HepG2 (cell line): Measurements from ENCODE around the gene ABCB6. TPM values are rescaled to one million over a fixed set of nuclear protein-coding genes. Genes with fewer than 3 reads are reported as not detected.

ENCODE experiments used
- AGO1 ChIP-seq: fragments of 200-400 bp; formaldehyde crosslinking; IDR thresholded peaks from 2 replicates; pipeline ENCODE4 v1.6.1; 2017; ENCODE audit warnings: mild to moderate bottlenecking, low read depth, low read length, moderate library complexity; ENCODE audit not compliant: poor library complexity, severe bottlenecking
- ARID4A ChIP-seq: sonication (generic); formaldehyde crosslinking; IDR thresholded peaks from 2 replicates; pipeline ENCODE4 v1.5.0; 2020; ENCODE audit warnings: mild to moderate bottlenecking, missing genetic modification reagents, borderline replicate concordance
- BRD4 ChIP-seq: sonication (generic); formaldehyde crosslinking; IDR thresholded peaks from 2 replicates; pipeline ENCODE4 v1.4.0; 2020; ENCODE audit warnings: missing genetic modification reagents
- DR1 ChIP-seq: sonication (generic); formaldehyde crosslinking; IDR thresholded peaks from 2 replicates; pipeline ENCODE4 v1.8.0; 2021; ENCODE audit warnings: mild to moderate bottlenecking, missing genetic modification reagents, inconsistent platforms
- ERF ChIP-seq: IDR thresholded peaks from 2 replicates; pipeline ENCODE4 v1.6.1; 2018; ENCODE audit warnings: missing biosample characterization, missing genetic modification reagents
- ESRRA ChIP-seq: sonication (generic); formaldehyde crosslinking; IDR thresholded peaks from 2 replicates; pipeline ENCODE4 v1.5.1; 2020; ENCODE audit warnings: mild to moderate bottlenecking, low read depth, missing genetic modification reagents
- FOXK2 ChIP-seq: fragments of 450-650 bp; IDR thresholded peaks from 2 replicates; pipeline ENCODE4 v1.6.1; 2016
- HMGXB3 ChIP-seq: sonication (generic); formaldehyde crosslinking; IDR thresholded peaks from 2 replicates; pipeline ENCODE4 v1.4.0; 2020; ENCODE audit warnings: missing genetic modification reagents, borderline replicate concordance
- HNF4A ChIP-seq: sonication (generic); formaldehyde crosslinking; IDR thresholded peaks from 2 replicates; pipeline ENCODE4 v1.4.0; 2020; ENCODE audit warnings: missing genetic modification reagents
- KLF13 ChIP-seq: sonication (generic); formaldehyde crosslinking; IDR thresholded peaks from 2 replicates; pipeline ENCODE4 v1.4.0; 2020; ENCODE audit warnings: mild to moderate bottlenecking, missing genetic modification reagents
- MTA3 ChIP-seq: sonication (generic); formaldehyde crosslinking; IDR thresholded peaks from 2 replicates; pipeline ENCODE4 v1.4.0; 2020; ENCODE audit warnings: missing genetic modification reagents
- MXI1 ChIP-seq: IDR thresholded peaks from 3 replicates; pipeline ENCODE4 v1.6.1; 2012; ENCODE audit warnings: low read depth, low read length, inconsistent platforms, borderline replicate concordance
- MYC ChIP-seq: sonication (generic); formaldehyde crosslinking; IDR thresholded peaks from 2 replicates; pipeline ENCODE4 v1.9.0; 2021; ENCODE audit warnings: missing genetic modification reagents, borderline replicate concordance
- PLRG1 ChIP-seq: fragments of 450-650 bp; conservative IDR thresholded peaks from 2 replicates; pipeline ENCODE4 v1.6.1; 2016
- SKI ChIP-seq: fragments of 450-650 bp; IDR thresholded peaks from one replicate; pipeline ENCODE4 v1.6.1; 2018; ENCODE audit warnings: mild to moderate bottlenecking; ENCODE audit not compliant: partially characterized antibody
- SMARCE1 ChIP-seq: fragments of 450-650 bp; IDR thresholded peaks from 2 replicates; pipeline ENCODE4 v1.6.1; 2017; ENCODE audit warnings: borderline replicate concordance
- TEAD2 ChIP-seq: sonication (generic); formaldehyde crosslinking; IDR thresholded peaks from 2 replicates; pipeline ENCODE4 v1.9.0; 2021; ENCODE audit warnings: missing genetic modification reagents
- ZBTB46 ChIP-seq: sonication (generic); formaldehyde crosslinking; IDR thresholded peaks from 2 replicates; pipeline ENCODE4 v1.4.0; 2020; ENCODE audit warnings: mild to moderate bottlenecking, missing genetic modification reagents, borderline replicate concordance
- ZC3H4 ChIP-seq: sonication (generic); formaldehyde crosslinking; IDR thresholded peaks from 2 replicates; pipeline ENCODE4 v1.4.0; 2020; ENCODE audit warnings: missing genetic modification reagents, borderline replicate concordance
- ZNF724P ChIP-seq: sonication (generic); formaldehyde crosslinking; IDR thresholded peaks from 2 replicates; pipeline ENCODE4 v1.8.0; 2022; ENCODE audit warnings: missing genetic modification reagents, borderline replicate concordance
- ZSCAN9 ChIP-seq: IDR thresholded peaks from 2 replicates; pipeline ENCODE4 v1.6.1; 2016; ENCODE audit warnings: borderline replicate concordance
- polyA plus RNA-seq, 8 experiments: library from polyadenylated mRNA; depleted of rRNA in 3 of 8; stranded (reverse) in 7 of 8; unstranded in 1 of 8; fragments of >200 nt; fragmentation: Illumina TruSeq in 4 of 8; extraction: Trizol in 4 of 8; gene quantifications; 2 replicates each; pipeline versions ENCODE4 v1.2.1 to v1.2.3, GENCODE V29; 2011 to 2016; ENCODE audit warnings: low read depth in 4 of 8, missing spikeins in 1 of 8, mixed read lengths in 1 of 8; ENCODE audit not compliant: insufficient read depth in 1 of 8
- total RNA-seq, 5 experiments: library from RNA; depleted of rRNA; stranded (reverse); fragments of >200 nt; fragmentation: Illumina TruSeq; extraction: Trizol; gene quantifications; 2 replicates each; pipeline ENCODE4 v1.2.3, GENCODE V29; 2016; ENCODE audit warnings: low read depth in 1 of 5

ABCB6 gene
- total and polyA plus RNA-seq, 2 of the 13 experiments (the other 11 are each of a cell fraction or from before 2014, with no cell fraction given) = 91.1 to 137 TPM

GRCh38 chr2:219245148-219245898 lies 26.6 kb upstream of the ABCB6 start, which contains the start of the genes GLB1L and STK16 (continued):
- peak; percentile 100 for TF ChIP-seq ARID4A (CRISPR knock-in tag)
- peak; percentile 36 for TF ChIP-seq SKI
- TF ChIP-seq SMARCE1 = no peak
- TF ChIP-seq BRD4 (CRISPR knock-in tag) = peak; percentile 97
- peak; percentile 79; the same call in 1 of the 2 replicates for TF ChIP-seq ESRRA
- peak; percentile 96; the same call in 1 of the 2 replicates for TF ChIP-seq ZNF724P (CRISPR knock-in tag)
- peak; percentile 43 for TF ChIP-seq AGO1
- peak; percentile 84; the same call in 1 of the 2 replicates for TF ChIP-seq HMGXB3 (CRISPR knock-in tag)
- no peak for TF ChIP-seq ZC3H4 (CRISPR knock-in tag)
- TF ChIP-seq ZBTB46 (CRISPR knock-in tag) = no peak
- TF ChIP-seq MTA3 (CRISPR knock-in tag) = no peak
- peak; percentile 85 for TF ChIP-seq MYC (CRISPR knock-in tag)
- peak; percentile 94 for TF ChIP-seq ZSCAN9 (CRISPR knock-in tag)
- peak; percentile 94 for TF ChIP-seq MXI1
- no peak for TF ChIP-seq PLRG1
- no peak for TF ChIP-seq TEAD2 (CRISPR knock-in tag)
- peak; percentile 95 for TF ChIP-seq ERF (CRISPR knock-in tag)
- TF ChIP-seq DR1 (CRISPR knock-in tag) = peak; percentile 86
- TF ChIP-seq KLF13 (CRISPR knock-in tag) = no peak
- no peak for TF ChIP-seq FOXK2
- TF ChIP-seq HNF4A = peak; percentile 58
